GM12801 (cell line): ENCODE measurements around the gene RNF166.

Source experiments
- TF ChIP-seq, protein P1 (sequence below): IDR thresholded peaks from one replicate; pipeline ENCODE4 v1.5.1; 2011; ENCODE audit warnings: control low read depth; ENCODE audit not compliant: insufficient read length; ENCODE audit errors: extremely low read depth

Gene RNF166

DNA sequence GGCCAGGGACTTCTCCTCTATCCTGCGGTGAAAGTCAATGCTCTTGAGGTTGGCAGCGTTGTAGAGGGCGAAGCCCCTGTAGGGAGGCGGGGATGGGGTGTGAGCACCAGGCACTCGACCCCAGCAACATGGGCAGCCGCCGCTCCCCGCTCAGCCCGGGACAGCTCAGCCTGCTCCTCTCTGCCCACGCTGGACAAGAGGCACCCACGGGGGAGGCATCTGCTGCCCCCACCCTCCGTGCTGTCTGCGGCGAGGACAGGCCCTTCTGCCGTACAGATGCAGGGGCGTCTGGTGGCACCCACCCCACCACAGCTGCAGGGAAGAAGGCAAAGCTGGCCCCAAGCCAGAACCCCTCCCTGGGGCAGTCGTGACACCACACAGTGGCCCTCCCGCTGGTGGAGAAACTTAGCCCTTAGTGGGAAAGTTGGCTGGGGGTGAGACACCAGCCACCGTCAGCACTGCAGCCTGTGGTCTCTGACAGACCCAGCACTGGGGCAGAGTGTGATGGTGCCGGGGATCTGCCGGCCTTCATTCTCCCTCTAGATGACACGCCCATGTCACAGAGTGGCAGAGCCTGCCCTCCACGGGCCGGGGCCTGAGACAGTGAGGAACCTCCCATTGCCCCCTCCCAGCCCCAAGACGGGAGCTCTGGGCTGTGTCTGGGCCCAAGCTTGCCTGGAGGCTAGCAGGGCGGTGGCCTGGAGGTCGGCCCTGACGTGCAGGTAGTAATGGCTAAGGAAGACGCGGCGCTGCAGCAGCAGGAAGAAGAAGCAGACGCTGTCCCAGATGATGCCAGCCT, 19.6 kb upstream of the RNF166 start:
- TF ChIP-seq, protein P1, sequence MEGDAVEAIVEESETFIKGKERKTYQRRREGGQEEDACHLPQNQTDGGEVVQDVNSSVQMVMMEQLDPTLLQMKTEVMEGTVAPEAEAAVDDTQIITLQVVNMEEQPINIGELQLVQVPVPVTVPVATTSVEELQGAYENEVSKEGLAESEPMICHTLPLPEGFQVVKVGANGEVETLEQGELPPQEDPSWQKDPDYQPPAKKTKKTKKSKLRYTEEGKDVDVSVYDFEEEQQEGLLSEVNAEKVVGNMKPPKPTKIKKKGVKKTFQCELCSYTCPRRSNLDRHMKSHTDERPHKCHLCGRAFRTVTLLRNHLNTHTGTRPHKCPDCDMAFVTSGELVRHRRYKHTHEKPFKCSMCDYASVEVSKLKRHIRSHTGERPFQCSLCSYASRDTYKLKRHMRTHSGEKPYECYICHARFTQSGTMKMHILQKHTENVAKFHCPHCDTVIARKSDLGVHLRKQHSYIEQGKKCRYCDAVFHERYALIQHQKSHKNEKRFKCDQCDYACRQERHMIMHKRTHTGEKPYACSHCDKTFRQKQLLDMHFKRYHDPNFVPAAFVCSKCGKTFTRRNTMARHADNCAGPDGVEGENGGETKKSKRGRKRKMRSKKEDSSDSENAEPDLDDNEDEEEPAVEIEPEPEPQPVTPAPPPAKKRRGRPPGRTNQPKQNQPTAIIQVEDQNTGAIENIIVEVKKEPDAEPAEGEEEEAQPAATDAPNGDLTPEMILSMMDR: no peak

DNA sequence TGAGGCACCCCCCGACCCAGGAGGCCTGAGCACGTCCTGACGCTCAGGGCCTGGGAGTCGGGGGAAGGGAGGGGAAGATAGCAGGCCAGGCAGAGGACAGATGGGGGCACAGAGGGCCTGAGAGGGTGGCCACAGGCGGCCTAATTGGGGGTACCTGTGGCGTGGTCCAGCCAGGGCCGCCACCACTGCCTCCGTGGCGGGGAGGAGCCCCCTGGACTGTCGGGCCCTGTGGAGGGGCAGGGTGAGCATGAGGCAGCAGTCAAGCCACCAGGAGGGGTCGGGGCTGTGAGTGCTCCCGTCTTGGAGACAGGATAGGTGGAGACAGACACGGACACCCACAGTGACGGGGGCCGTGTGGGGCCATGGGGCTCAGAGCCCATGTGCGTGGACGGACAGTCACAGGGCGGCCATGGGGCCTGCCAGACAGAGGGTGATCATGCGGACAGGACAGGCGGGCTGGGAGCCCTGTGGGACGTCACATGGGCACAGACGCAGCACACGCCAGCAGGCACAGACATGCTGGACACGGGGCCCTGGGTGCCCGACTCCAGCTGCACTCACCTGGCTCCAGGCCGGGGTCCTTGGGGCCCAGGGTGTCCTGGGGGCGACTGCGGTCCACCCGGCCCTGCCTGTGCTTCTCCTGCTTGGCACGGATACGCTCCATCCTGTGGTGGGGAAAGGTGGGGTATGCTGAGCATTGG, 18.8 kb upstream of the RNF166 start:
- TF ChIP-seq, protein P1: no peak

DNA sequence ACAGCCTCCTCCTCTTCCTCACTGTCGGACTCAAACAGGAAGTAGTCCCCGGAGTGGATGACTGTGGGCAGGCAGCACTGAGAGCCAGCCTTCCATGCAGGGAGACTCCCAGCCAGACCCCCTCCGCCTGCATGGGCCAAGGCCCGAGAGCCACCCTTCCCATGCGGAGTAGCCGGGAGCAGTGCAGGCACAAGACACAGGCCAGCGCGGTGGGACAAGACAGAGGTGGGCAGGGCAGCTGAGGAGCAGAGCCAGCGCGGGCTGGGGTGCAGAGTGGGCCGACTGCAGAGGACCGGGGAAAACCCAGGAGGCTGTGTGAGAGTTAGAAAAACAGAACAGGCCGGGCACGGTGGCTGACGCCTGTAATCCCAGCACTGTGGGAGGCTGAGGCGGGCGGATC, 17.7 kb upstream of the RNF166 start:
- TF ChIP-seq, protein P1: no peak

DNA sequence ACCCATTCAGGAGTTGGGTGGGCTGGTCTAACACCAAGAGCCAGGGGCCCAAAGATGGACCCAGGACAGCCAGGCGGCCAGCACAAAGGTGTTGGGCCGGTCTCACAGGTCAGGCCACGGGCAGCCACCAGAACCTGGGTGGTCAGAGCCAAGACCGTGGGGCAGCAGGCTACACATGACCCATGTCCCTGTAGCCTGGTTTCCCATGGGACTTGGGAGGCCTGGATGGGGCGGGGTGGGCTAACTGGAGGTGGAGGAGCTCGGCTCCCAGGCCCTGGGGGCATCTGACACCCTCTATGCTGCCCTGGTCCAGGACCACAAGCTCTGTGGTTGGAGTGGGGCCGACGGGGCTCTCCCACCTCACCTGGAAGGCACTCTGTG, 17.3 kb upstream of the RNF166 start:
- TF ChIP-seq, protein P1: no peak

DNA sequence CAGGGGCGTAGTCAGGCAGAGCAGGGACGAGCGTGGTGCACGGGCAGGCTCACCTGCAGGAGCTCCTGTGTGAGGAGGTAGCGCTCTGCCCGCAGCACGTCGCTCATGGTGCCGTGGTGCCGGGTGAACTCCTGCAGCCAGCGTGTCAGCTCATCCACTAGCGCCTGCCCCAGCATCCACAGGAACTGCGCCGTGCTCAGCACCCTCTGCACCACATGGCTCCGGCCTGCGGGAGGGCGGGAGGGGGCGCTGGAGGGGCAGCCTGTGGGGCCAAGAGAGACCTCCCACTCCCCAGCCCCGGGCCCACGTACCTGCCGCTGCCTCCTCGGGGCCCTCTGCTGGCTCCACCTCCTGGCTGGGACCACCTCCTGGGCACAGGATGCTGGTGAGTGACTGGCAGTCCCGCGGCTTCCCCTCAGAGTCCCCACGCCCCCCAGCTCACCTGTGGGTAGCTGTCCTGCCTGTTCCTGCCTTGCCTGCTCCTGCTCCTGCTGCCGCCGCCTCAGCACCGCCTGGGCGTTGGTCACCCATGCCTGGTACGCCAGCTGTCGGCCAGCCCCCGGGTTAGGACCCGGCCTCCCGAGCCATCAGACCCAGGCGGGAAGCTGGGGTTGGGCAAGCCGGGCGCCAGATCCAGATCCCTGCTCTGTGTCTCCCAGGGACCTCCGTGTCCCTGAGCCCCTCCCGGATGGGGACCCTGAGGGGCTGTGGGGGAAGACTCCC, 16.7 kb upstream of the RNF166 start:
- TF ChIP-seq, protein P1: no peak

DNA sequence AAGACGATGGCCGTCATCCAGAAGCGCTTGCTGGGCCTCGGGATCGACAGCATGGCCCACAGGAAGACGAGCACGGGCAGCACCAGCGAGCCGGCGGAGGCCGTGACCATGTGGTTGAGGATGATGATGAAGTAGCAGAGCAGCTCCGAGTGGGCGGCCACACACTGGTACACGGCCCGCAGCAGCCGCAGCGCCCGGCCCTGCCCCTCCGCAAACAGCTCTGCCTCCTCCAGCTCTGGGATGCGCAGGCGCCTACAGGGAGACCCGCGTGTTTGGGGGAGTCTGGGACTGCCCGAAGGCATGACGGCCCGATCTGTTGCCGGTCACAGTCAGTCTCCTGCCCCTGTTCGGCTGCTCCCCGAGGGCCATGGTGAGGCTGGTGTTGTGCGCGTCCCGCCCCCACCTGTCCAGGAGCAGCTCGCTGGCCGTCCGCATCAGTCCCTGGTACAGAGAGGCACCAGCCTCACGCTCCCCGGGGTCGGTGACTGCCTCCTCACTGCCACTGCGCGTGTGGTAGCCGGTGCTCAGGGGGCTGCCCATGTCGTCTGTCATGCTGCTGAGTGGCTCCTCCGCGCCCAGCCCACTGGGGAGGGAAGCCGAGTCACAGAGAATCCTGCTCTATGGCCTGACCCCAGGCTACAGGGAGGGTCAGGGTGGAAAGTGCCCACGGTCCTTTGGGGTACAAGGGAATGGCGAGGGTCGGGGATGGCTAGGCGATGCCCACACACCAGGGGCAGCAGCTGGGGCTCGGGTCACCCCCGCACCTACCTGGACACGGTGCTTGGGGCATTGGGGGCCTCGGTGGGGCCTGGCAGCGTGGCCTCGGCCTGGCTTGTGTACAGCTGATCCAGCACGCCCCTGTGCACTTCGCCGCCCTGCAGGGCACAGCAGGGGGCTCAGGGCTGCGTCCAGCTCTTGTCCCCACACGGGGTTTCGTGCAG, 15.9 kb upstream of the RNF166 start:
- TF ChIP-seq, protein P1: no peak
